GM18867 (cell line): Measurements from ENCODE around the gene DBH.

Experiments
- ATAC-seq: cut with Tn5 transposase; IDR thresholded peaks from one replicate; pipeline ENCODE4 v1.9.1; 2021; ENCODE audit warnings: mild to moderate bottlenecking, moderate library complexity; ENCODE audit not compliant: unreplicated experiment

Gene DBH

GRCh38 chr9:133681658-133682306 is 45.6 kb downstream of the DBH start:
- no peak for ATAC-seq

GRCh38 chr9:133682818-133683585 is 46.8 kb downstream of the DBH start:
- no peak for ATAC-seq

GRCh38 chr9:133683586-133684120 is 47.5 kb downstream of the DBH start:
- no peak for ATAC-seq

GRCh38 chr9:133684121-133684935 is 48.2 kb downstream of the DBH start:
- ATAC-seq = no peak

- no peak for ATAC-seq
Observed at GRCh38 chr9:133684936-133685361, 48.8 kb downstream of the DBH start.

GRCh38 chr9:133685653-133686609 is 49.8 kb downstream of the DBH start:
- ATAC-seq = no peak

- ATAC-seq = no peak
Observed at GRCh38 chr9:133686642-133687575, 50.7 kb downstream of the DBH start.

- ATAC-seq = no peak
Observed at GRCh38 chr9:133687856-133688761, 51.9 kb downstream of the DBH start.

- no peak for ATAC-seq
Observed at GRCh38 chr9:133689151-133689763, 53.1 kb downstream of the DBH start.

GRCh38 chr9:133690081-133690561 is 54.0 kb downstream of the DBH start:
- no peak for ATAC-seq

- no peak for ATAC-seq
Observed at GRCh38 chr9:133691191-133691590, 55.0 kb downstream of the DBH start.

GRCh38 chr9:133691626-133692363 is 55.6 kb downstream of the DBH start:
- no peak for ATAC-seq

- no peak for ATAC-seq
Observed at GRCh38 chr9:133692364-133692985, 56.3 kb downstream of the DBH start.

GRCh38 chr9:133693116-133693515 is 57.0 kb downstream of the DBH start:
- no peak for ATAC-seq

GRCh38 chr9:133693703-133694529 is 57.8 kb downstream of the DBH start:
- no peak for ATAC-seq
